ENCODE results near the gene KSR2. TPM values are rescaled to one million over a fixed set of nuclear protein-coding genes. Genes with fewer than 3 reads are reported as not detected.
"Not testable (repeated sequence)": the region's sequence is repeated elsewhere in the genome, so short reads cannot be mapped to it uniquely, and the experiment has no call there.

KSR2 gene
- total RNA-seq, 2 donors from 2014 or later: 0.07 TPM; not detected in 1

DNA sequence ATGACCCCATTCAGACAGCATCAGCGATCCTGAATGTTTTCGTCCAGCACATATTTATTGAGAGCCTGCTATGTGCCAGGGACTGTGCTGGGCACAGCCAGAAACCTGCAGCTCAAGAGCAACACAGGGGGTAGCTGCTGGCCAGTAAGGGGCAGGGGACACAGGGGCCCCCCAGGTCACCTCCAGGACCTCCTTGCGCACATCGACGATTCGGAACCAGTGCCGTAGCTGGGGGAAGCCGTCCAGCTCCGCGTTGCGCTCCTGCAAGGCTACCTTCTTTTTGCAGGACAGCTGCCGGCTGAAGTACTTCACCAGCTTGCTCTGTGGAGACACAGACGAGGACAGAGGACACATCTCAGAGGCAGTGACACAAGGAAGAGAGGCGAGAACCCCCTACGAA lies 108.7 kb downstream of the KSR2 start:
- TF ChIP-seq CTCF (IDR thresholded peaks at IDR 0.05): no peak
- H3K27ac ChIP-seq: no peak overlapping the region
- no peak overlapping the region for H3K4me3 ChIP-seq
- no peaks in the 10 kb centered on the region for H3K9me3 ChIP-seq
- ATAC-seq (ENCODE audit: insufficient number of reproducible peaks, low FRiP score, low read depth) (no peak), DNase-seq (ENCODE audit: low spot score) (no peak)
- no peaks in the 10 kb centered on the region for H3K27me3 ChIP-seq (replicated peaks; ENCODE audit: insufficient read depth)
- H3K4me1 ChIP-seq (ENCODE audit: control insufficient read depth in 1 of 2, low read depth in 2 of 2): no peaks in the 10 kb centered on the region
- H3K36me3 ChIP-seq: no peaks in the 10 kb centered on the region

DNA sequence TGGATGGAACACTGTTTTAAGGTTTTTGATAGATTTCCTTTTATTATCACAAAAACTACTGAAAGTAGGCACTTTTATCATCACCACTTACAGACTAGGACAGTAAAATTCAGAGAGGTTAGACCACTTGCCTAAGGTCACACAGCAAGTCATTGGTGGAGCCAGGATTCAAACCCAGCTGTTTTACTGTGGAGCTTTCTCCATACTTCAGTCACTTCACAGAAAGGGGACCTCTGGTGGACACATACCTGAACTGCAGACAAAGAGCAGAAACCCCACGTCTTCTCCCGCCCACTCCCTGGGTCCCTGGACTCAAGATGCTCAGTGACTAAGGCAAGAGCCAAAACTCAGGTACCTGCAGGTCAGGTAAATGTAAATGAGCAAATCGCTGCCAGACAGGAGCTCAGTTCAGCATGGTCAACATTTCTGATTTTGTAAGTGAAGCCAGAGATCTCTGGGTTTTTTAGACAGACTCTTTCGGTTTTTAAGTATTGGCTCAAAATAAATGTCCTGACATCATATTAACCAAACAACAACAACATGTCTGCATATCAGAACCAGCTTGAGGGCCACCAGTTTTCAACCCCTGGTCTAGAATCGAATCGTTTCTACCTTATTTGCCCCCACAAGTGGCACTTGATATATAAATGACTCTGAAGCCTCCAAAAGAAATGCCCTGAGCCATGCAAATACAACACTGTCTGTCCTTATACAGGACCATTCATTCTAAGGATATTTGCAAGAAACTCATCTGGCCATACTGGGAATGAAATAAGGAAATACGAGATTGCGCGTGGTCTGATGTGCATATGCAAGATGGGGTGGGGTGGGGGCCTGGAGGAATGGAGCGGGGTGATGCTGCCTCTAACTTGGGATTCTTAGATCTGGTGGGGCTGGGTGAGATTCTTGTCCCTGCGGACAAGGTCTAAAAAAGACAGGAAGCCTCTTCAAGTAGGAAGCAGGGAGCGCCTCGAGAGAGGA lies 110.9 kb downstream of the KSR2 start:
- H3K36me3 ChIP-seq: no peaks in the 10 kb centered on the region
- no peak overlapping the region for H3K4me3 ChIP-seq
- peak; percentile 30 for TF ChIP-seq CTCF (IDR thresholded peaks at IDR 0.05)
- ATAC-seq (ENCODE audit: insufficient number of reproducible peaks, low FRiP score, low read depth): no peak
- H3K27me3 ChIP-seq (replicated peaks; ENCODE audit: insufficient read depth): no peaks in the 10 kb centered on the region
- no peaks in the 10 kb centered on the region for H3K9me3 ChIP-seq
- H3K27ac ChIP-seq: no peak overlapping the region
- DNase-seq (ENCODE audit: low spot score): no peak
- H3K4me1 ChIP-seq (ENCODE audit: control insufficient read depth in 1 of 2, low read depth in 2 of 2): no peaks in the 10 kb centered on the region

- not testable (repeated sequence) for H3K27me3 ChIP-seq (replicated peaks; ENCODE audit: insufficient read depth); H3K9me3 ChIP-seq; H3K4me3 ChIP-seq; DNase-seq (ENCODE audit: low spot score); H3K4me1 ChIP-seq (ENCODE audit: control insufficient read depth in 1 of 2, low read depth in 2 of 2); H3K27ac ChIP-seq; ATAC-seq (ENCODE audit: insufficient number of reproducible peaks, low FRiP score, low read depth); H3K36me3 ChIP-seq
These were observed 111.7 kb downstream of the KSR2 start for GRCh38 chr12:117857139-117857538.

GRCh38 chr12:117855165-117855564 lies 113.6 kb downstream of the KSR2 start:
- Histone ChIP-seq H3K27me3 (replicated peaks; ENCODE audit: insufficient read depth) (no peaks in the 10 kb centered on the region), H3K4me3 (no peak overlapping the region)
- no peak for ATAC-seq (ENCODE audit: insufficient number of reproducible peaks, low FRiP score, low read depth)

DNA sequence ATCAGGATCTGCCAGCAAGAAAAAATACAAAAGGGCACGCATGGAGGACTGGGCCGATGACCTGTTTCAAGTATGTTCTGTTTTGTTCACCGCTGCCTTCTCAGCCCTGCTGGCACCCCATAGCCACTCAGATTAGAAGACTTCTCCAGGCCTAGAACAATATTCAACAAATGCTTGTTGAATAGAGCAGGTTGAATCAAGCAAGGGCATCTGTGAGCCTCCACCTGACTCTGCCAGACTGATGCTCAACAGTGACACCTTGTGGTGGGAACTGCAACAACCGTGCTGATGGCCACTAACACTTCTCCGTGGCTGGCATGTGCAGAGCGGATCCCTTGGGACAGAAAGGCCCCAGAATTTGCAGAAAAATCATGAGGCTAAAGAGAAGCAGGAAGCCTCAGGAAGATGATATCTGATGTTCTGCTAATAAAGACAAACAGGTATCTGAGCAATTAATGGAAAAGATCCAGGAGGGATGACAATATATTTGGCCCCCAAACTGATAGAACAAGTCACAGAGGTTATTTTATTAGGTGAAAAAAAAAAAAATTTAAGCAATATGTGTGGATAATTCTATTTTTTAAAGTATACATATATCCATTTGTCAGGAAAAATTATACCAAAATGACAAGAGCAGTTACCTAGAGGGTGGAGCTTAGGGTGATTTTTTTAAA lies 114.3 kb downstream of the KSR2 start:
- Histone ChIP-seq H3K4me3 (no peak overlapping the region), H3K36me3 (no peaks in the 10 kb centered on the region), H3K27ac (no peak overlapping the region), H3K9me3 (no peaks in the 10 kb centered on the region), H3K4me1 (ENCODE audit: control insufficient read depth in 1 of 2, low read depth in 2 of 2) (no peaks in the 10 kb centered on the region), H3K27me3 (replicated peaks; ENCODE audit: insufficient read depth) (no peaks in the 10 kb centered on the region)
- ATAC-seq (ENCODE audit: insufficient number of reproducible peaks, low FRiP score, low read depth) (no peak), DNase-seq (ENCODE audit: low spot score) (no peak)
- TF ChIP-seq CTCF (IDR thresholded peaks at IDR 0.05): no peak

More at GRCh38 chr12:117855165-117855564, 113.6 kb downstream of the KSR2 start:
- Histone ChIP-seq H3K27ac (no peak overlapping the region), H3K36me3 (no peaks in the 10 kb centered on the region), H3K9me3 (no peaks in the 10 kb centered on the region), H3K4me1 (ENCODE audit: control insufficient read depth in 1 of 2, low read depth in 2 of 2) (no peaks in the 10 kb centered on the region)
- no peak for TF ChIP-seq CTCF (IDR thresholded peaks at IDR 0.05)
- no peak for DNase-seq (ENCODE audit: low spot score)
